B cell (primary cell): ENCODE data around the gene CBARP.

Source experiments
- CTCF ChIP-seq: fragments of 200-600 bp; IDR thresholded peaks from one replicate; pipeline ENCODE4 v1.8.0; 2022; ENCODE audit warnings: antibody characterized with exemption, mild to moderate bottlenecking
- EZH2 ChIP-seq: IDR thresholded peaks from 2 replicates; pipeline ENCODE4 v1.6.1; 2012; ENCODE audit warnings: borderline replicate concordance, low read depth, mild to moderate bottlenecking, moderate library complexity, low read length; ENCODE audit not compliant: insufficient read depth, poor library complexity, severe bottlenecking

GRCh38 chr19:1206150-1206863 lies 31.5 kb downstream of the CBARP start:
- TF ChIP-seq EZH2 = no peak
- TF ChIP-seq CTCF = no peak
